SK-N-SH treated with all-trans-retinoic acid at 6 μM for 48 hours (cell line): ENCODE results near the gene PPP1R1B.

Source experiments
- ATAC-seq: fragments of 200-7000 bp; cut with Tn5 transposase; 3 replicates; pipeline ENCODE4 v1.9.1; 2020; ENCODE audit warnings: mild to moderate bottlenecking, moderate library complexity
- ARNTL ChIP-seq: fragments of 450-650 bp; formaldehyde crosslinking; IDR thresholded peaks from 2 replicates; pipeline ENCODE4 v1.5.0; 2020; ENCODE audit warnings: low read depth, mild to moderate bottlenecking, moderate library complexity, borderline replicate concordance
- BACH2 ChIP-seq: fragments of 250-450 bp; sonication (Bioruptor Pico); IDR thresholded peaks from 2 replicates; pipeline ENCODE4 v1.9.0; 2021; ENCODE audit warnings: mild to moderate bottlenecking, borderline replicate concordance
- CREB5 ChIP-seq: fragments of 250-450 bp; sonication (Bioruptor Pico); IDR thresholded peaks from 2 replicates; pipeline ENCODE4 v1.5.1; 2020; ENCODE audit warnings: low read depth, mild to moderate bottlenecking, moderate library complexity
- CSDC2 ChIP-seq: fragments of 250-450 bp; sonication (Bioruptor Pico); IDR thresholded peaks from 2 replicates; pipeline ENCODE4 v1.5.0; 2020; ENCODE audit warnings: mild to moderate bottlenecking, moderate library complexity
- ESRRG ChIP-seq: fragments of 250-450 bp; sonication (Bioruptor Pico); IDR thresholded peaks from 2 replicates; pipeline ENCODE4 v1.6.1; 2021; ENCODE audit warnings: mild to moderate bottlenecking
- ISL1 ChIP-seq: fragments of 250-450 bp; sonication (Bioruptor Pico); IDR thresholded peaks from 2 replicates; pipeline ENCODE4 v2.1.2; 2022; ENCODE audit warnings: mild to moderate bottlenecking, moderate library complexity
- OSR1 ChIP-seq: fragments of 250-450 bp; sonication (Bioruptor Pico); IDR thresholded peaks from 2 replicates; pipeline ENCODE4 v1.8.0; 2022; ENCODE audit warnings: moderate library complexity, mild to moderate bottlenecking, inconsistent platforms
- PATZ1 ChIP-seq: fragments of 250-450 bp; sonication (Bioruptor Pico); IDR thresholded peaks from 2 replicates; pipeline ENCODE4 v1.8.0; 2020; ENCODE audit warnings: mild to moderate bottlenecking, moderate library complexity, borderline replicate concordance
- POU6F1 ChIP-seq: fragments of 250-450 bp; sonication (Bioruptor Pico); IDR thresholded peaks from 2 replicates; pipeline ENCODE4 v1.8.0; 2021; ENCODE audit warnings: low read depth, mild to moderate bottlenecking, moderate library complexity, borderline replicate concordance
- PPARA ChIP-seq: fragments of 250-450 bp; sonication (Bioruptor Pico); IDR thresholded peaks from 2 replicates; pipeline ENCODE4 v1.5.0; 2020; ENCODE audit warnings: mild to moderate bottlenecking, borderline replicate concordance
- RARB ChIP-seq: fragments of 250-450 bp; sonication (Bioruptor Pico); IDR thresholded peaks from 2 replicates; pipeline ENCODE4 v1.8.0; 2021; ENCODE audit warnings: mild to moderate bottlenecking, moderate library complexity
- SNAI2 ChIP-seq: fragments of 250-450 bp; sonication (Bioruptor Pico); IDR thresholded peaks from 2 replicates; pipeline ENCODE4 v1.5.0; 2020; ENCODE audit warnings: mild to moderate bottlenecking, moderate library complexity
- TCF4 ChIP-seq: fragments of 250-450 bp; sonication (Bioruptor Pico); IDR thresholded peaks from 2 replicates; pipeline ENCODE4 v1.8.0; 2021; ENCODE audit warnings: mild to moderate bottlenecking, moderate library complexity, borderline replicate concordance
- TOX ChIP-seq: fragments of 250-450 bp; sonication (Bioruptor Pico); IDR thresholded peaks from 2 replicates; pipeline ENCODE4 v1.8.0; 2021; ENCODE audit warnings: mild to moderate bottlenecking, moderate library complexity, borderline replicate concordance
- ZC3H10 ChIP-seq: fragments of 250-450 bp; sonication (Bioruptor Pico); IDR thresholded peaks from 2 replicates; pipeline ENCODE4 v1.5.1; 2021; ENCODE audit warnings: mild to moderate bottlenecking, moderate library complexity
- ZNF565 ChIP-seq: fragments of 450-650 bp; formaldehyde crosslinking; conservative IDR thresholded peaks from 2 replicates; pipeline ENCODE4 v1.5.0; 2020; ENCODE audit warnings: low read depth, mild to moderate bottlenecking, moderate library complexity
- ZNF70 ChIP-seq: fragments of 450-650 bp; formaldehyde crosslinking; IDR thresholded peaks from 2 replicates; pipeline ENCODE4 v1.5.0; 2020; ENCODE audit warnings: mild to moderate bottlenecking, moderate library complexity
- ZNF8 ChIP-seq: fragments of 450-650 bp; formaldehyde crosslinking; IDR thresholded peaks from 2 replicates; pipeline ENCODE4 v1.5.0; 2020; ENCODE audit warnings: mild to moderate bottlenecking, moderate library complexity
- TF ChIP-seq, protein P1 (sequence below): fragments of 250-450 bp; sonication (Bioruptor Pico); IDR thresholded peaks from 2 replicates; pipeline ENCODE4 v1.5.1; 2021; ENCODE audit warnings: mild to moderate bottlenecking, moderate library complexity
- TF ChIP-seq, protein P2 (sequence below): fragments of 250-450 bp; sonication (Bioruptor Pico); IDR thresholded peaks from 2 replicates; pipeline ENCODE4 v1.5.0; 2020; ENCODE audit warnings: mild to moderate bottlenecking, moderate library complexity

PPP1R1B gene

GRCh38 chr17:39599665-39600231, 27.0 kb upstream of the PPP1R1B start:
- no peak for ATAC-seq
- no peak for TF ChIP-seq ZNF70 (CRISPR knock-in tag)
- no peak for TF ChIP-seq PPARA
- TF ChIP-seq OSR1, result no peak
- TF ChIP-seq, protein P1, sequence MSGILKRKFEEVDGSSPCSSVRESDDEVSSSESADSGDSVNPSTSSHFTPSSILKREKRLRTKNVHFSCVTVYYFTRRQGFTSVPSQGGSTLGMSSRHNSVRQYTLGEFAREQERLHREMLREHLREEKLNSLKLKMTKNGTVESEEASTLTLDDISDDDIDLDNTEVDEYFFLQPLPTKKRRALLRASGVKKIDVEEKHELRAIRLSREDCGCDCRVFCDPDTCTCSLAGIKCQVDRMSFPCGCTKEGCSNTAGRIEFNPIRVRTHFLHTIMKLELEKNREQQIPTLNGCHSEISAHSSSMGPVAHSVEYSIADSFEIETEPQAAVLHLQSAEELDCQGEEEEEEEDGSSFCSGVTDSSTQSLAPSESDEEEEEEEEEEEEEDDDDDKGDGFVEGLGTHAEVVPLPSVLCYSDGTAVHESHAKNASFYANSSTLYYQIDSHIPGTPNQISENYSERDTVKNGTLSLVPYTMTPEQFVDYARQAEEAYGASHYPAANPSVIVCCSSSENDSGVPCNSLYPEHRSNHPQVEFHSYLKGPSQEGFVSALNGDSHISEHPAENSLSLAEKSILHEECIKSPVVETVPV (CRISPR knock-in tag), result no peak
- TF ChIP-seq TCF4 (CRISPR knock-in tag), result no peak
- TF ChIP-seq ZNF565 (CRISPR knock-in tag), result no peak
- no peak for TF ChIP-seq CSDC2 (CRISPR knock-in tag)
- TF ChIP-seq ARNTL (CRISPR knock-in tag), result no peak
- TF ChIP-seq RARB (CRISPR knock-in tag), result no peak
- no peak for TF ChIP-seq ESRRG (CRISPR knock-in tag)
- TF ChIP-seq, protein P2, sequence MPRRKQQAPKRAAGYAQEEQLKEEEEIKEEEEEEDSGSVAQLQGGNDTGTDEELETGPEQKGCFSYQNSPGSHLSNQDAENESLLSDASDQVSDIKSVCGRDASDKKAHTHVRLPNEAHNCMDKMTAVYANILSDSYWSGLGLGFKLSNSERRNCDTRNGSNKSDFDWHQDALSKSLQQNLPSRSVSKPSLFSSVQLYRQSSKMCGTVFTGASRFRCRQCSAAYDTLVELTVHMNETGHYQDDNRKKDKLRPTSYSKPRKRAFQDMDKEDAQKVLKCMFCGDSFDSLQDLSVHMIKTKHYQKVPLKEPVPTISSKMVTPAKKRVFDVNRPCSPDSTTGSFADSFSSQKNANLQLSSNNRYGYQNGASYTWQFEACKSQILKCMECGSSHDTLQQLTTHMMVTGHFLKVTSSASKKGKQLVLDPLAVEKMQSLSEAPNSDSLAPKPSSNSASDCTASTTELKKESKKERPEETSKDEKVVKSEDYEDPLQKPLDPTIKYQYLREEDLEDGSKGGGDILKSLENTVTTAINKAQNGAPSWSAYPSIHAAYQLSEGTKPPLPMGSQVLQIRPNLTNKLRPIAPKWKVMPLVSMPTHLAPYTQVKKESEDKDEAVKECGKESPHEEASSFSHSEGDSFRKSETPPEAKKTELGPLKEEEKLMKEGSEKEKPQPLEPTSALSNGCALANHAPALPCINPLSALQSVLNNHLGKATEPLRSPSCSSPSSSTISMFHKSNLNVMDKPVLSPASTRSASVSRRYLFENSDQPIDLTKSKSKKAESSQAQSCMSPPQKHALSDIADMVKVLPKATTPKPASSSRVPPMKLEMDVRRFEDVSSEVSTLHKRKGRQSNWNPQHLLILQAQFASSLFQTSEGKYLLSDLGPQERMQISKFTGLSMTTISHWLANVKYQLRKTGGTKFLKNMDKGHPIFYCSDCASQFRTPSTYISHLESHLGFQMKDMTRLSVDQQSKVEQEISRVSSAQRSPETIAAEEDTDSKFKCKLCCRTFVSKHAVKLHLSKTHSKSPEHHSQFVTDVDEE, result no peak
- TF ChIP-seq TOX (CRISPR knock-in tag), result no peak
- TF ChIP-seq CREB5, result no peak
- TF ChIP-seq ZC3H10 (CRISPR knock-in tag), result no peak
- no peak for TF ChIP-seq BACH2 (CRISPR knock-in tag)
- no peak for TF ChIP-seq ISL1 (CRISPR knock-in tag)
- TF ChIP-seq SNAI2 (CRISPR knock-in tag), result no peak
- no peak for TF ChIP-seq PATZ1
- TF ChIP-seq POU6F1, result no peak

DNA sequence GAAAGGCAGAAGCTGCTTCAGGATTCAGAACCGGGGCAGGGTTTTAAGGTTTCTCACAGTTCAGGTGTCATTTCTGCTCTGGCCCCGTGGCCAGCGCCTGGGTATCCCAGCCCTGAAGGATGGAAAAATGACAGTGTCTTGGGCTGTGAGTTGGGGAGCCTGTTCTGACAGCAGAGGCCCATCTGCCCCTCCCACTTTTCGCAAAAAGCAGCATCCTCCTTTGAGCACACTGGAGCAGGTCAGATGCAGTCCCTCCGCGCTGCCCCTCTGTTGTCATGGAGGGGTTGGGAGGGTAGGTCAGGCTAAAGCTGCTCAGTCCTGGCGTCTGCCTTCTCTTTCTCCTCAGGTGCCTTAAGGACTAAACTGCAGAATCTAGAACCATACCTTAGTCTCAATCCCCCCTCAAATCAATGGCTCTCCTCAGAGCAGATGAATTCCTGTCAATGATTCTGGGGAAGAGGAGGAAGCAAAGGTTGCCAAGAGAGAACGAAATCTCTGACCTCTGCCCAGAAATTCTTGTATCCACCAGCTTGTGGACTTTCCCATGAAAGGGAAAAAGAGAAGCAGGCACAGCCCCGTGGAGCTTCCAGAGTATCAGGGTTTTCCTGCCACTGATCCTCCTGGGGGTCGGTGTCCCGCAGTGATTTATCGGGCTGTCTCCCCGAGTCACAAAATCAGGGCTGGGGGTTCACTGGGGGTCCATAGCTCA, 26.3 kb upstream of the PPP1R1B start:
- no peak for TF ChIP-seq ARNTL (CRISPR knock-in tag)
- no peak for TF ChIP-seq ZNF70 (CRISPR knock-in tag)
- TF ChIP-seq TCF4 (CRISPR knock-in tag), result no peak
- TF ChIP-seq ISL1 (CRISPR knock-in tag), result no peak
- no peak for TF ChIP-seq CSDC2 (CRISPR knock-in tag)
- TF ChIP-seq RARB (CRISPR knock-in tag), result no peak
- TF ChIP-seq POU6F1, result no peak
- no peak for TF ChIP-seq TOX (CRISPR knock-in tag)
- TF ChIP-seq ZNF8 (CRISPR knock-in tag), result no peak
- no peak for TF ChIP-seq PATZ1
- no peak for TF ChIP-seq ZNF565 (CRISPR knock-in tag)
- TF ChIP-seq, protein P2, result no peak
- no peak for TF ChIP-seq ZC3H10 (CRISPR knock-in tag)
- no peak for ATAC-seq
